NCI-H1694 (cell line): ENCODE results near the gene MPP4.

ENCODE experiments used
- DNase-seq: peaks from one replicate; lab custom pipeline; 2025; lab: John Stamatoyannopoulos, UW

MPP4 gene, protein sequence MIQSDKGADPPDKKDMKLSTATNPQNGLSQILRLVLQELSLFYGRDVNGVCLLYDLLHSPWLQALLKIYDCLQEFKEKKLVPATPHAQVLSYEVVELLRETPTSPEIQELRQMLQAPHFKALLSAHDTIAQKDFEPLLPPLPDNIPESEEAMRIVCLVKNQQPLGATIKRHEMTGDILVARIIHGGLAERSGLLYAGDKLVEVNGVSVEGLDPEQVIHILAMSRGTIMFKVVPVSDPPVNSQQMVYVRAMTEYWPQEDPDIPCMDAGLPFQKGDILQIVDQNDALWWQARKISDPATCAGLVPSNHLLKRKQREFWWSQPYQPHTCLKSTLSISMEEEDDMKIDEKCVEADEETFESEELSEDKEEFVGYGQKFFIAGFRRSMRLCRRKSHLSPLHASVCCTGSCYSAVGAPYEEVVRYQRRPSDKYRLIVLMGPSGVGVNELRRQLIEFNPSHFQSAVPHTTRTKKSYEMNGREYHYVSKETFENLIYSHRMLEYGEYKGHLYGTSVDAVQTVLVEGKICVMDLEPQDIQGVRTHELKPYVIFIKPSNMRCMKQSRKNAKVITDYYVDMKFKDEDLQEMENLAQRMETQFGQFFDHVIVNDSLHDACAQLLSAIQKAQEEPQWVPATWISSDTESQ

DNA sequence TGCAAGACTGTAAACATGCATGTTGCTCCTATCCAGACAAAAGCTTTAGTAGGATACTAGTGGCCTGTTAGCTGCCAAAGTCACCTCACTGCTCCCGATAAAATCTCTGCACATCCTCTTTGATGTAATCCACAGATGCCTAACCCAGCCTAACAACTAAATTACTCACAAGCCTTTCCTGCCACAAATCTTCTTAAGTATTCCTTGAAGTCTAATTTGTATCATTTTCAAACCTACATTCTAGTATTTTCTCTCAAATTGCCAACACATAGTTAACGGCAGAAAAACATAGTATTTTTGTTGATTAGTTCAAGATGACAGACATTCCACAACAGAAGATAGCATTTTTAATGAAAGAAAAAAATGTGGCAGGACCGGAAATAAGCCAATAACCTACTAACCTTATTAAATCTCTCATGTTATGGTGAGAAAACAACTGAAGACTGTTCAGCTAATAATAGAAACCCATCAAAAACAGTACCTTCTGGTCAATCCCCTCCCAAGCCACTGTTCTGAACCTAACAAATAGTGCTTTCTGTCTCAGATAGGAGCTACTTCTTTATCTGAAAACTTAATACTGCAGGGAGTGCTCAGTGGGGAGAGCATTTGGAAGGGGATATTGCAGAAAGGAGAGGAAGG lies at the start of gene MPP4:
MPP4 (minus strand) TSS at position 57 of the 639 bp plus-strand sequence. CDS start 4,690 bp downstream, outside the sequence.
- no peak for DNase-seq

DNA sequence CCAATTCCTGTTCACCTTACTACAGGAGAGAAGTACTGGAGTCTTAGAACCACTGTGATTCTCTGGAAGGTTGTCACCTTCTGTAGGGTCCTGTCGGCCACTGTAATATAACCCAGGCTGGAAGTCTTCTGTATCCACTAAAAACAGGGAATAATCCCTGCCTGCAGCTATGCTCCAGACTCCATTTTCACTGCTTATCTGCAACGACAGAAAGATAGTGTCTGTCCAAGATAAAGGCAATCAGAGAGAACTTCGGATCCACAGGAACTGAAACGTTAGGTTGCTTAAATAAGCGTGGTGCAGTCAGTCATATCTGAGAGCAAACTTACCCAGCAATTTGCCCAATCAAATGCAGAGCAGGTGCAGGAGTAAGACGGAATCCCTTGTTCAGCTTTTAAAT lies 48.1 kb upstream of the MPP4 start:
- DNase-seq: no peak

DNA sequence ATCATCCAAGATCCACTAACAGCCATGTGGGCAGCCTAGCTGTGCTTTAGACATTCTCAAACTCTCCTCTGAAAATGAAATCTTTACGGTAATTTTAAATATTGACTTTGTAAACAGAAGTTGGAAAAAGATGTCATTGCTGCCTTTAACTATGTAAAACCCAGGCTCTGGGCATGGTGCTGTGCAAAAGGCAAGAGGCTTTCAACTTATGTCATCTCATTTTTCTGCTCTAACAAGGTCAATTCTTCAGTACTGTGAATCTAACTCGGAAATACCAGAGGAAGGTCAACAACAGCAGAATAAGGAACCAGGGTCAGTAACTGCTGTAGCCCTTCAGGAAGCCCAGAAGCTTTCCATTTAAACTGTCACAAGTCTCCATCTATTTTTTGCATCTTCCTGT lies 37.0 kb upstream of the MPP4 start:
- DNase-seq: no peak

DNA sequence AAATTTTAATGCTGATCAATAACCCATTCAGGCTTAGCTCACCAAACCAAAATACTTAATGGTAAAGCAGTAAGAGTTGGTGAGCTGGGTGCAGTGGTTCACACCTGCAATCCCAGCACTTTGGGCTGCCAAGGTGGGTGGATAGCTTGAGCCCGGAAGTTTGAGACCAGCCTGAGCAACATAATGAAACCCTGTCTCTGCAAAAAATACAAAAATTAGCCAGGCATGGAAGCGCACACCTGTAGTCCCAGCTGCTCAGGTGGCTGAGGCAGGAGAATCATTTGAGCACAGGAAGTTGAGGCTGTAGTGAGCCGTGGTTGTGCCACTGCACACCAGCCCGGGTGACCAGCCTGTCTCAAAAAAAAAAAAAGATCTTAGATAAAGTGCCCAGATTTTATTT lies 35.7 kb upstream of the MPP4 start:
- DNase-seq: no peak

DNA sequence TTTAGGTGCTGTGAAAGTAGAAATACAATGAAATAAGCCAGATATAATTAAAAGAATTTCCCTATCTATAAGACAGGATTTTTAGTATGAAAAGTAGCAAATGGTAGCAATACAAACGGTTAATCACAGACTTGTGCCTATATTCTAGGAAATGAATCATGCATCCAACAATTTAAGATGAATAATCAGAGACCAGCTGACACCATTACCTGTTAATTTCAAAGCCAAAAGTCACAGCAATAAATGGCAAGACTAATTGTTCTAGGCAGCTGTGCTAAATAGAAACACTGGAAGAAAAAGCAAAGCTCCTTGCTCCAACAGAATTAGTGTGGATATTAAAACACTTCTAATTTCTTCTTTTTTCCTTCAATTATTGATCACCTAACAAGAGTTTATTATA lies 35.1 kb upstream of the MPP4 start:
- DNase-seq: no peak

DNA sequence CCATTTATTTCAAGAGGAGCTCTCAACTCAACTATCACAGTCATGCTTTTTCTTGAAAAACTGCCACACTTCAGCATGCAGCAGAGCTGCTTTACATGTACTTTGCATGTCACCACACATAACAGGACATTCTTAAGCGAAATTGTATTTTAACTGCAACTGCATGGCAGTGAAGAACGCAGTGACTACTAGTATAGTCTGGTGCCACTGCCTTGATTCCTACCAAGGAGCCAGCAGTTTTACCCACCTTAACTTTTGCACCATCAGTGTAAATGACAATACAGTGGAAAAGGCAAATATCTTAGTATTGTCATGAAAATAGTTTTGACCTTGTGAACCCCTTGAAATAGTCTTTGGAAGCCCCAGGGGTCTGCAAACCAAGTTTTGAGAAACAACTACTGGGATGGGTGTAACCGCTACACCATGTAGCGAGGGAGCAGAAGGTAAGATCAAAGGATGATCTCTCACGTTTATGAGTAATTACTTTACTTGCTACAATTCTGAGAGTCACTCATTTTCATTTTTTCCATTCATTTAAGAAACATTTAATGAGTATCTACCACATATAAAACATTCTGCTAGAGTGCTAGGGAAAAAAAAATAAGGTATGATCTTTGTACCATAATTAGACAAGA lies 32.3 kb upstream of the MPP4 start:
- no peak for DNase-seq

DNA sequence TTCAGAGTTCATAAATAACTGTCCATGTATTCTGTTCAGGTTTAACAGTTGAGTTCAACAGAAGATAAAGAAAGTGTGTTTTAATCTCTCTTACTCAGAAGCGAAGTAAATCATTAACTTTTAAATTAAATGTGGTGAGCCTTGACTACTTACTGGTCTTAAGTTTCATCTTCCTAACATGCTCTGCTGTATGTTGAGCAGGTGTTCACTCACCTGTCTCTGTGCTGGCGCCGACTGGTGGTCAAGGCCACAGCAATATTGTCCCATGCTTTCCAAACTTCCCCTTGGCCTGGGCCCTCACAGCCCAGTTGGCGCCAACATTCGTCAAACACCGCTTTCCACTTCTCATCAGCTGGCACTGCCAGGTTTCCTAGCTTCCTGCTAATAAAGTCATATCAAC lies 17.0 kb upstream of the MPP4 start:
- DNase-seq: no peak

DNA sequence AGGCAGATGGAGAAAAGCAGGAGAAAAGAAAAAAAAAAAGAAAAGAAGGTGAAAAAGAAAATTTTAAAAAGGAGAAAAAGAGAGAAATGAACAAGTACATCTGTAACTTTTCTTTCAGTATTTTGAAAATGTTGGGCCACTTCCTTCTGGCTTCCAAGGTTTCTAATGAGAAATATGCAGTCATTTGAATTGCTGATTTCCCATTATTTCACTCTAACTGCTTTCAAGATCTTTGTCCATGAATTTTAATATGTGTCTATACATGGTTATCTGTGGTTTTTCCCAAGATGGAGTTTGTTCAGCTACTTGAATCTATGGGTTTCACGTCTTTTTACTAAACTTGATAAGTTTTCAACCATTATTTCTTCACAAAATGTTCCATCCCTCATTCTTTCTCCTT lies 14.3 kb upstream of the MPP4 start:
- DNase-seq: no peak

DNA sequence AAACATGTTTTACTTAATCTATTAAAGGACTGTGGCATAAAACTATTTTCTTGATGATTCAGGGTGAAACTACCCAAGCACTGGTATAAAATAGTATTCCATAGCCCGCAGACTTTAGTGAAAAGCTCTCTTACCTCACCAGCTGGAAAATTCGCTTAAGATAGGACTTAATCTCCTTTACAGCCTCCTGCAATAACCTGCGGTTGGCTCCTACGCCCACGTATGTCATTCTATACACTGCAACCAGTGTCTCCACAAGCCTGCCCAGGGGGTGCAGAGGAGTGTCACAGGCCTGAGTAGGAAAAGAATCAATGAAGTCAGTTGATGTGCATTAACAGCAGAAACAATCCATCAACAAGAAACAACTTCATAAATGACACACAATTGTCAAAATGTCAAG lies 11.3 kb upstream of the MPP4 start:
- DNase-seq: no peak

DNA sequence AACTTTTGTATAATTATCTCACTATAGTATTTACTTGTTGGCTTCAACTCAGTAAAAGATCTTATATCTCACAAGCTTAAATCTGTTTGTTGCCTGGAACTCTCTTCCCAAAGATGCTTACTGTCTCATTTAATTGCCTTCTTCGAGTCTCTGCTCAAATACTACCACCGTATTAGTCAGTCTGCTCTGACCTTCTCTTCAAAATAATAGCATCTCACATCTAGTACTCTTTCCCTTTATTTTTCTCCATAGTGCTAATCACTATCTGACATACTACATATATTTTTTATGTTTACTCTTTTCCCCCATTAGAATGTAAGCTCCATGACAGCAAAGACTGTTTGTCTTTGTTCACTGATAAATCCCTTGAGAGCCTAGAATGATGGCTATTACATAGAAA lies 10.6 kb upstream of the MPP4 start:
- no peak for DNase-seq

DNA sequence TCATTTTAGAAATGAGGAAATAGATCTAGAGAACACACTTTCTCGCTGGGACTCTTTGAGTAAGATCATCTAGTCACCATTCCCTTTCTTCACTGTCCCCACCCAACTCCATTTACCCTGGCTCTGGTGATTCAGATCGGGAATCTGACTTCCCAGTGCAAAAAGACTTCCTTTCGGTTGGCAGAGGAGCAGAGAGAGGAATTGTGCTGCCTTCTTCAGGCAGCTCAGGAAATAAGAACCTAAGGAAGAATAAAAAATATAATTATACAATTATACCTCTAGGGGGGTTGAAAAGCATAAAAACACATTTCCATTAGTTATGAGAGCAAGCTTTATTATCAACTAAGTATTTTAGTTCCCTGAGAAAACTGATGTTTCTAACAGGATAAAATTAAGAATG lies 9.3 kb upstream of the MPP4 start:
- no peak for DNase-seq

DNA sequence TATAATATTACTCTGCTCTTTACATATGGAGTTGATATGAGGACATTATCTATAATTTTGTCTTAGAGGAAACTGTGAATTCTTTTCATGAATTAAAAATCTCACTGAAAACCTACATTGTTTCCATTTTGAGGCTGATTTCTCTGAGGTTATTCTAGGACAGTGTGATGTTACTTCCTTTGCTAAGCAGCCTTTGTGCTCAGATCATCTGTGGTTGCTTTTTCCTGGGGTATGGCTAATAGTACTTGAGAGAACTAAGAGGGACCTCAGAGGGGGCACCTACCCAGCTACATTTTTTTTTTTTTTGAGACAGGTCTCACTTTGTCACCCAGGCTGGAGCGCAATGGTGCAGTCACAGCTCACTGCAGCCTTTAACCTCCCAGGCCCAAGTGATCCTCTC lies 8.7 kb upstream of the MPP4 start:
- DNase-seq: no peak

DNA sequence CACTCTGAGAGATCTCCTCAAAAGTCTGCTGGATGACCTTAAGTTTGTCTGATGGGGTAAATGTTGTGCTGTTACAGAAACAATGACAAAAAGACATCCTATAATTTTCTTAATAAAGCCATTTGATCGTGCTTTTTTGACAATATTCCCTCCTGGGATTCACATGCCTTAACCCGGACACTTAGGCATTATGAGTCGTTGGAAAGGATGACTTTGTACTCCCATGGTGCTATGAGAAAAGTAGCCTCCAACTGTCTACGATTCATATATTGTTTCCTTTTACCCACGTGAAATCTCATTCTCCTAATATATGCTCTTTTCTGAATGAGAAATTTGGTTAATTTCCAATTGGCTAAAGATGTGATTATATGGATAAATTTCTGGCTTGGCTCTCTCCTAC lies 6.1 kb upstream of the MPP4 start:
- DNase-seq: no peak

DNA sequence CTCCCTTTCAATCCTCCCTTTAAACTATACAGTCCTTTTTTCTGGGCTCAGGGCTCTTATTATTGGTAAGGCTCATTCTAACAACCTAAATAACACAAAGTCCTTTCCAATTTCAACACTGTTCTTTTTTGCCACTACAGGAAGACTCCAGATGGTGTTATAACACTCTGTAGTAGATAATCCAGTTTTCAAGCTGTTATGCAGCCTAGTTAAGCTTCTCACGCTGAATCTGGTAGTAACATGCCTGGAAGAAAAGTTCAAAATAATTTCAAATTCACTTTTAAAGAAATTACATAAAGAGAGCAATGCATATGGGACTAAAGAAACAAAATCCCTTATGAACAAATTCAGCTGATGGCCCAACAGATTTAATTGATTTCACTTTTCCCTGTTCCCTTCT lies 3.2 kb upstream of the MPP4 start:
- DNase-seq: no peak

DNA sequence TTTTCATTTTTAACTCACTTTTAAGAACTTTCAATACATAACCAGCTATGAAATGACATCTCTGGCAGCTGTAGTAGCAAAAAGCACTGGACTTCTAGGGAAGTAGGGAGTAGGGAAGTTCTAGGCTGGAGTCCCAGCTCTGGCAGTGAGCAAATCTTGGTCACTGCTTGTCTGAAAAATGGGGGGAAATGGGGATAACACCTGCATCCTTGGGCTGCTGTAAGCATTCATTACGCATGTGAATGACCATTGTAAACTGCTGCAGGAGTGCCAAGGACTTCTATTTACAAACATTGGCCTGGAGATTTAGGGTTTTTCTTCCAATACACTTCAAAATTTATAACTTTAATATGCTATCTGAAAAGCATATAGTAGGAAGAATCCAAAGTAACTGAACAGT lies 972 bp upstream of the MPP4 start:
- no peak for DNase-seq

DNA sequence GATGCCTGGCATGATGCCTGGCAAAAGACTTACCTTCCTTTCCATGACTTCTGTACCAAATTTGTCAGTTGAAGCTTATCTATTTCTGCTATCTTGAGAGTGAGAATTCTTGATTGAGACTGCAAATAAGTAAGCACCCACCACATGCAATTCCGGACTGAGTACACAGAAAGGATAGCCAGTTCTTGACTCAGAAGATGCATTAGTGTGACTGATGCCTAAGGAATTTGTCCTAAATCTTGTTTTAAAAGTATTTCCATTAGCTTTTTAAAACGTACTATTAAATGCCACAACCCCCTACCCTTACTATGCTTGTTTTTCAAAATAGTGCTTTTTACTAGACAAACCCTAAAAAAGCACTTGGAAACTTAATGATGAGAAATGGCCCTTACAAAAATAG lies 545 bp downstream of the MPP4 start:
- no peak for DNase-seq

DNA sequence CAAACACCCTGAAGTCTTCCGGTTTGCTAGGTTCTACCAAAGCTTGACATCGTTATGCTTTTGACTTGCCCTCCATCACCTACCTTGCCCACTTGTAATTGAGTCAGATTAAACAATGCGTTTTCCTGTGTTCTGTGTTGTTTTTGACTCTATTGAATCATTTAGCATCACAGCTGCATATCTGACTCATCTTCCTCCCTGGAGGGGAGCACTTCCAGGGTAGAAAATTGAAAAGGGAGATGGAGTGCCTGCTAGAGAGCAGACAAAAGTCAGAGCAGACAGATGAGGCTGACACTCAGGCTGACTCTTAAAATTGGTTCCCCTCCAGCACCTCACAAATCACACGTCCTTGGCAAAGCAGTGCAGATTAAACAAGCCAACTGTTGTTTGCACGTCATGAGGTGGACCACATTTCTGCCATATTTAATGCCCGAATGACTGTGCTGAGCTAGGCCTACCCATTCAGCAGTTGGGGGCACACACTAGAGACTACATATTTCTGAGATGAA lies 2.2 kb downstream of the MPP4 start:
- peak; percentile 21 for DNase-seq

DNA sequence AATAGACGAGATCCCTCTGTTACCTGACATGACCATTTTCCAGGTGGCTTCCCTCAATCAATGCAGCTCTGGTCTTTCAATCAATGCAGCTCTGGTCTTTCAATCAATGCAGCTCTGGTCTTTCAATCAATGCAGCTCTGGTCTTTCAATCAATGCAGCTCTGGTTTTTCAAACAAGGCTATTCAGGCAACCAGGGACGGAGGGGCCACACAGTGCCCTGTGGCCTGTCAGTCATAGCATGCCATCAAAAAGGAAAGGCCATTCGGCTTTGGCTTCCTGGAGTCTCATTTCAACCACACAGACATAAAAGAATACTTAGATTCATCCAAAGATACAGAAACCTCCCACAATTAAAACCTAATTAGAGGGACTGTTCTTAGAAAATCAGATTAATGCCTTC lies 13.3 kb downstream of the MPP4 start:
- DNase-seq: no peak

DNA sequence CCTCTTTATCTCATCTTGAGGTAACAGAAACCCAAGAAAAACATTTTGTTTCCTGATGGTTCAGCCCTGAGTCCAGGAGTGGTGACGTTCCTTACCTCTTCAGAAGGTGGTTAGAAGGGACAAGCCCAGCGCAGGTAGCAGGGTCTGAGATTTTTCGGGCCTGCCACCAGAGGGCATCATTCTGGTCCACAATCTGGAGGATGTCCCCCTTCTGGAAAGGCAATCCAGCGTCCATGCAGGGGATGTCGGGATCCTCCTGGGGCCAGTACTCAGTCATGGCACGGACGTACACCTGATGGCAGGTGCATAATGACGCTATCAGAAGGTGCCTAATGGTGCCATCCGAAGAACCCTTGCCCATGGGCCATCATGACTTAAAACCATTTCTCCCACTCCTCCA lies 17.7 kb downstream of the MPP4 start:
- peak; percentile 9 for DNase-seq

DNA sequence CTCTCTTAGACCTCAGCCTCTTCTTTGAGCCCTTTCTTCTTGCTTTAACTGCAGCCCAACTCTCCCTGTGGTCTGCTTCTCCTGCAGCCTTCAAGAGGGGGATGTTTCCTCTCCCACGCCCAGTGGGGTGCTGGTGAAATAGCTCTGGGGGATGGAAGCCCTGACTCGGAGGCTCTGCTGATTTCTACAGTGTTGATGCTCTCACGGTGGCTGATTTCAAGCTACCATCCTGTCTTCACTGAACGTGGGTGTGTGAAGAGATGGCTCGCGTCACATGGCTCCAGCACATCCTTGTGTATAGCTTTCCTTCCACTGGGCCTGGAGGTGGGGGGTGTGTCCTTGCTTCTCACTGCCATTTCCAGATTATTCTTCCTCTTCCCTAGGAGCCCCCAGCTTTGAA lies 20.0 kb downstream of the MPP4 start:
- DNase-seq: no peak

DNA sequence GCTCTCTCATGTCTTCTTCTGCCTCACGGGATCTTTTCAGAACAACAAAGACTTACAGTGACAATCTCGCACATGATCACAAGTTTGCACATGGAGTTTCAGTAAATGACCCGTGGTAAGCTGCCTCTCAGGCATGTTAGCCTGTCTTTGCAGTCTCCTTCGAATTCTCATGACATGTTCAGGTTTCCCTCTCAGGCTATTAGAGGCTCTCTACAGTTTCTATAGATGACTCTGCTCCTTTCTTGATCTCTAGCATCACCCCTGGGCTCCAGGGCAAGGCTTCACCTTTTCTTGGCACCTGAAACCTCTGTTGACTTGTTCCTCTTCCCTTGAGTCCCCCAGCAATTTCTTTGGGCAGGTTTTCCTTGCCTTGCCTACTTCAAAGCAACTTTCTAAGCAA lies 23.0 kb downstream of the MPP4 start:
- no peak for DNase-seq

DNA sequence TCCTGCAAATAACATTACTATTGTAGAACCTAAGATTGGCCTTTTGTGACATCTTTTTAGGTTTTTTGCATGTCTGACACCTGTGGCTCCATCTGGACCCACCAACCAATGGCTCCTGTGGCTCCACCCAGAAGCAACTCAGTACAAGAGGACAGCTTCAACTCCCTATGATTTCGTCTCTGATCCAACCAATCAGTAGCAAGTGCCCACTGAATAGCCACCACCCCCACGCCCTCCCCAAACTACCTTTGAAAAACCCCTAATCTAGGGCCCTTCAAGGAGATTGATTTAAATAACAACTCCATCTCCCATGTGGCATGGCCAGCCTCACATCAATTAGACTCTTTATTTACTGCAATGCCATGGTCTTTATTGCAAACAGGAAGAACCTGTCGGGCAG lies 23.6 kb downstream of the MPP4 start:
- DNase-seq: no peak

DNA sequence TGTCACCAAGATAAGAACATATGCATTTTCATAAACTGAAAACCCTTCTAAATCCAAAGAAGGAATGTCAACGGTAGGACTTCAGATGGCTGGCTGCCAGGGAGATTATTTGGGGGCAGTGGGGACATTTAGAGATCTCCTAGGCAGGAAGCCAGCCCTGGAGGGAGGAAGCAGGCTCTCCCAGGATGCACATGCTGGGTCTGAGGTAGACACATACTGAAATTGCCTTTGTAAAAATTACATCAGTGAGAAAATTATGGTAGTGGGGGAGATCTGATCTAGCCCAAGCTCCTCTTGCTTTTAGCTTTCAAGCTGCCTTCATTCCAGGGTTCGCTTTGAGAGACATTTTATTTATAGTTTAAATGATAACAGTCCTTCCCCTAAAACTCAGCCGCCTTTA lies 24.1 kb downstream of the MPP4 start:
- no peak for DNase-seq
